Frontal cortex (tissue), 1 donor: ENCODE measurements around the gene TGFA. TPM values are rescaled to one million over a fixed set of nuclear protein-coding genes. Genes with fewer than 3 reads are reported as not detected.

Experiments
- total RNA-seq: library from RNA; depleted of rRNA; stranded (reverse); fragments of >200 nt; gene quantifications from one replicate; pipeline ENCODE4 v1.2.3, GENCODE V29; 2014

Gene TGFA
- total RNA-seq, 1 donor from 2014 or later = 14.3 TPM

Other genes with a start within 250 kb of the TGFA start
- 291 TPM for gene ADD2, start 214.4 kb upstream of the TGFA start, total RNA-seq
- not detected for gene FIGLA, start 236.8 kb upstream of the TGFA start, total RNA-seq